GM21717 (cell line): Measurements from ENCODE around the gene C14orf119.

Experiments used
- ATAC-seq: cut with Tn5 transposase; IDR thresholded peaks from one replicate; pipeline ENCODE4 v1.9.1; 2021; ENCODE audit warnings: mild to moderate bottlenecking, moderate library complexity; ENCODE audit not compliant: unreplicated experiment

C14orf119 gene

DNA sequence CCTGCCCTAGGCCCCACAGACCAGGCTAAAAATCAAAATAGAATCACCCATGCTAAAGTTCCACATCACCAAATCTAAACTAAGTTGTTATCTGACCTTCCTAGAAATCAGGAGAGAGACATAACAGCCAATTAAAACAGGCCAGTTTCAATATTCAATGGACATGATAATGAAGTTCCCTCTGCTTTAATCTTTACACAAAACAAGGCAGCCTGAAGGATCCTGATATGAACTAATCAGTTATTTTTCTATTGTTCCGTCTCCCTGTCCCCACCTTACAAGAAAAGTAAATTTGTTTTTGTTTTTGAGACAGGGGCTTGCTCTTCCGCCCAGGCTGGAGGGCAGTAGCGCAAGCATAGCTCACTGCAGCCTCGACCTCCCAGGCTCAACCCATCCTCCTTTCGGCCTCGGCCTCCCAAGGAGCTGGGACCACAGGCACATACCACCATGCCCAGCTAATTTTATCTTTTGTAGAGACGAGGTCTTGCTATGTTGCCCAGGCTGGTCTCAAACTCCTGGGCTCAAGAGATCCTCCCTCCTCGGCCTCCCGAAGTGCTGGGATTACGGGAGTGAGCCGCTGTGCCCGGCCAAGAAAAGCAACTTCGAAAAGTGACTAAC is 29.1 kb downstream of the C14orf119 start:
- no peak for ATAC-seq

DNA sequence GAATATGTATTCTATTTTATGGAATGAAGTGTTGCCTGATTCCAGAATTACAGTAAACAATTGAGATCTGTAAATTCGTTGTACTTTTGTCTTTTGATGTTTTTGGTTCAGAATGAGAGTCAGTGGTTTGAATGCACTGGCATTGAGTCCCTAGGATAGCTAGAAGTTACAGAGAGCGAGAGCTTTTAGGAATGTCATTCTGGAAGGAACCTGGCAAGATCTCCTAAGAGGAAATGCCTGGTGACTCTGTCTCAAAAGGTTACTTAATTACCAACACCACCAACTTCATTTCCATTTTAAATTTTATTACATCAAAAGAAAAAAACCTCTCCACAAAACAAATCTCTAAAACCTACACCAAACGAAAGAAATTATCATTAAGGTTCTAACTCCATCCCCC is 29.7 kb downstream of the C14orf119 start:
- no peak for ATAC-seq

DNA sequence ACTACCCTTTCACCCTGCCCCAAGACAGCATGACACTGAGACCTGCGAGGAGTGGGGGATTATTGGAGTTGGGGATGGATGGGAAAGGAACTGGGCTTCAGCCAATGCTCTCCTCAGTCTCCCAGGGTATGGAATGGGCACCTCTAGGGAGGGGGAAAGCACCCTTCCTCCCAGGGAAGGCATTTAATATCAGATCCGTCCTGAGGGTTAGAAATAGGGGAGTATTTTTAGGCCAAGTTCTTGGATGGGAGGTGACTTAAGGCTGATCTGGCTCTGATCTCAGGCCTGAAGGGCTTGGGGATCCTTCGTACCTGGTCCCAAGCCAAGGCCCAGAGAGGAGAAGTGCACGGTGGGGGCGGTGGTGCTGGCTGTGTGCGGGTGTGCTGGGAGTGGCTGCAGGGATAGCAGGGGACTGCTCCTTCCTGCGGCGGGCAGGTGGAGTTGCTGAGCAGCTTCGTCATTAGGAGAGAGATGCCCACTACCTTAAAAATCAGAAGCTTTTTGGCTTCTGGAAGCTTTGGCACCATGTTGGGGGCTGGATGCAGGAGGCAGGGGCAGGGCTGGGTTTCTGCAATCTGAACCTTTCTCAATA is 30.7 kb downstream of the C14orf119 start:
- ATAC-seq = no peak

DNA sequence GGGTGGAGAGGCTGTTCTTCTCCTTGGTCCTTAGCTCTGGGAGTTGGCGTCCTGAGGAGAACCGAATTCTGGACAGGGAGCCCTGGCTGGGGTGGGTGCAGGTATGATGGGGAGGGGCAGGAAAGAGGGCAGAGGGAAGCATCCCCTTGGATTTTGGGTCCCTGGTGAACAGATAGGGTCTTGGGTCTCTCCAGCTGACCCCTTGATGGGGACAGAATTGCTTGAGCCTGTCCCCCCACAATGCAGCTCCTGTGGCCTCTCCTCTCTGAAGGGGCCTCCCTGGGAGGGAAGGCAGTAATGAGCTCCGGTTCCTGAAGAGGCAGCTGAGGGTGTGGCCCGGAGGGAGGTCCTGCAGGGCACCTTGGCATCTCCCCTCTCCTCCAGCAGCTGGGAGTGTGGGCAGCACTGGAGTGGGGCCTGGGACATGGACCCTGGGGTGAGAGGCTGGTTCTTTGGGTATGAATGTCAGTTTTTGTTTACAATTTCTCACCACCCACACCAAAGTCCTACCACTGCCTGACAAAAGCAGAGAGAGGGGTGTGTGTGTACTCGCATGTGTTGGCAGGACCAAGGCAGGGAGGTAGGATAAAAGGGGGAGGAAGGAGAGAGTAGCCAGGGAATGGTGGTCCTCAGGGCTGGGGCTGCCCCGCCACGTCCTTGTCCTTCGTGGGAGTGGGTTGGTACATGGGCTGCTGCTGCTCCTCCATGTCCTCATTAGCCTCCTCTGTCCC is 31.4 kb downstream of the C14orf119 start:
- ATAC-seq = no peak

DNA sequence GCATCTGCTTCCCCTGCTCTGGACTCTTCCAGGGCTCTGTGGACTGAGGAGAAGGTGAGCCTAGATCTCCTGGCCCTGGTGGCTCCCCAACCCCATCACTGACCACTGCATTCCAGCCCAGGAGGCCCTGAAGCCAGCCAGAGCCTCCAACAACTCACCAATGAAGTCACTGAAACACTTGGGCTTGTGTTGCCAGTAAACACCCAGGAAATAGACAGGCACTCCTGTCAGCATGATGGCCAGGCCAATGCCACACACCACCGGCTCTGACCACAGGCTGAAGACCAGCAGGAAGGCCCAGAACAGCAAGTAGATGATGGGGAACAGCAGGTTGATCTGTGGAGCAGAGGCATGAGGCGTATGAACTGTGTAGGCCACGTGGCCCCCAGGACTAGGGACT is 32.6 kb downstream of the C14orf119 start:
- ATAC-seq = no peak

DNA sequence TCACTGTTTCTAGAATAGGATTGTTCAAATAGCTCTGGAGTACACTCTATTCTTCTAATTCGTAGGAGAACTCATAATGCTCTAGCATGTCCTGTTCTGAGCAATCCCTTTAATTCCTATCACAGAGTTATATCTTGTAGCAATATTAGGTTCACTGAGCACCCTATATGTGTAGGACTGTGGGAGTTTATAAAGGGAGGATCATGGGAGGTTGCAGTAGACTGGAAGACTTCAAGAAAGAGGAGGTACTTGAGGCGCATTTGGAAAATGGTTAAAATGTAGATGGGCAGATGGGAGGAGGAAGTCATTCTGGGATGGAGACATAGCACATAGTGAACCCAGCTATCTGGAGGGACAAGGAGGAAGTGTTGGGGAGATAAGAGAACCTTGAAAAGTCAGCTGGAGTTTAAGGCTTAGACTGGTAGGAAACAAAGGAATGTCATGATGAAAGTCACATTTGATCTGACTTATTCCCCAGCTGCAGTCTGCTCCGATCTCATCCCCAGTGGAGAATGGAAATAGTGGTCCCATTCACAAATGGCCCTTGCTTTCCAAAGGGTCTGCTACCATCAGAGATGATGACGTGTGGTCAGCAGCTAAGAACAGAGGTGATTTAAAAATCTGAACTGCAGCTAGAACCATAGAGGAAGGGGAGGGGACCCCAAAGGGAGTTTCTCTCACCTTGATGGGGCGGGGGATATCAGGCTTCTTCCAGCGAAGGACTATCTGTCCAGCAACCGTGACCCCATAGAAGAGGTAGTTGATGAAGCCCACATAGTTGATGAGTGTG is 33.9 kb downstream of the C14orf119 start:
- no peak for ATAC-seq

DNA sequence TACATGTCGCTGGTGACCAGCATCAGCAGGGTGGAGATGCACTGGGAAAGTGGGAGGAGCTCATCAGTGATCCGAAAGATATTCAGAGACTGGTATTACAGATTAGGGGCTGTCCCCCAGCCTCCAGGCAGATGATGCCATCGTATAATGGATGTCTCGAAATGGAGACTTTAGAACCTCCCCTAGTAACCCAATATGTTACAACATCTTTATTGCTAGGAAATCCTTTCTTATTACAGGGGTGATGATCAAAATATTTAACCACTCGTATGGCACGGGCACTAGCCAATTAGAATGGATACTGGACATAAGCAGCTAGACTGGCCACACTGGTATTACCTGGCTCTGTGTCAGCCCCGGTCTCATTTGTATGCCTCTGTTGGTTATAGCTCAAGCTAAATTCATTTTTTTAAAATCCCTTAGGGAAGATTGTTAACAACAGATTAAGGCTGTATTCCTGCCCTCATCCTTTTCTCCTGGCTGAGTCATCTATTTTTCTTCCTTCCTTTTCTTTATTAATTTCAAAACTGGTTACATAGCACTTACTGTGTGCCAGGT is 34.5 kb downstream of the C14orf119 start:
- ATAC-seq = no peak

DNA sequence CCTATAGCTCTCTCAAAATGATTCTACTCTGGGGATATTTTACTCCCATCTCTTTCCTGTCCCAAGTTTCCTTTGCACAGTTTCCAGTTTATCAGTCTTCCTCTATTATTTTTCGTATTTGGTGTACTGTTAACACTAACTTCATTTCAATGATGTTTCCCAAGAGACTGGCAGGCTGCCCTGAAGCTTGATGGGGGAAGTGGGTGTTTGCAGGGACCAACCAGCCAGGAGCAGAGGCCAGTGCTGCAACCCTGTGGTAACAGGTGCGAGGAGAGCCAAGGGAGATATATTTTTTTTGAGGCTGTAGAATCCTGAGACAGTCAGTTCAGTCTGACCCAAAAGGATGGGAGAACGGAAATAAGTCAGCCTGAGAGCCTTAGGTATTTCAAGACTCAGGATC is 35.6 kb downstream of the C14orf119 start:
- no peak for ATAC-seq

DNA sequence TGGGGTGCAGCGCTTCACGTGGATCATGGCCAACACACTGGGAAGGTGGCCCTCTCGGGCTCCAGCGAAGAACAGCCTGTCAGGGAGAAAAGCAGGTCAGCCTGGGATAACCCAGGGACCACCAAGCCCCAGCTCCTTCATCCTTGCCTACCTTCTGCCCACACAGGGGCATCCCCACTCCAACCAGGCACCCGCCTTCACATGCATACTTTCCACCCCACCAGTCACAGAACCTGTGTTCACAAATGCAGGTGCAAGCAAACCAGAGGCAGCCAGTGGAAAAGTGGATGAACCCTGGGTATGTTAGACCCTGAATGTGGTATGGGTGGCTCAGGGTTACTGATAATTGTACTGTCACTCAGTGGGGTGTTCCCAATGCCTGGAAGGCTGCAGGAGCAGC is 36.2 kb downstream of the C14orf119 start:
- no peak for ATAC-seq

DNA sequence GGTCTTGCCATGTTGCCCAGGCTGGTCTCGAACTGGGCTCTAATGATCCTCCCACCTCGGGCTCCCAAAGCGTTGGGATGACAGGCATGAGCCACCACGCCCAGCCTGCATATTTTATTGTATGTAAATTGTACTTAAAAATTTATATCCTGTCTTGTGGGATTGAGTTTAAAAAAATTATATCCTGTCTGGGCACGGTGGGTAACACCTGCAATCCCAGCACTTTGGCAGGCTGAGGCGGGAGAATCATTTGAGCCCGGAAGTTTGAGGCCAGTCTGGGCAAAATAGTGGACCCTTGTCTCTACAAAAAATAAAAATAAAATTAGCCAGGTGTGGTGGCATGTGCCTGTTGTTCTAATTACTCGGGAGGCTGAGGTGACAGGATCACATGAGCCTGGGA is 37.7 kb downstream of the C14orf119 start:
- no peak for ATAC-seq

DNA sequence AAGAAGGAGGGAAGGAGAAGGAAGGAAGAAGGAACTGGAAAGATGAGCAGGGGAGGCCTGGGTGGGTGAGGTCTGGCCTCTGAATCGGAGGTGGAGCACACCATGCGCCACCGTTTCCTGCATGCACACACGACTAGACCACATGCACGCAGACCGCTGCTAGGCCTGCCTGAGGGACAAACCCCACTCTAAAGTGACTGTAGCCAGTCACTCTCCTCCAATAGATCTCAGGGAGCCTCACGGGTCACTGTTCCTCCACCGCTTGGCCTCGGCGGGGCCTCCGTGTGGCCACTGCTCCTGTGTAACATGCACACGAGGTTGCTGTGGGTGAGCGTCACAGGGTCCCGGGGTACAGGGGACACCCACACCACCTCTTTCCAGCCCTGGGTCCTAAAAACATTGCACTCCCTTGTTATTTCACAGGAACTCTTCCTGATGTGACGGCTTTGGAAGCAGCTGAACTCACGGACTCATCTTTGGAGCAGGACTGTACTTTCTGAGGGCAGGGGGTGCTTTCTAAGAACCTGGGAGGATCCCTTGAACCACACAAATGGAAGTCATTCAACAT is 41.3 kb downstream of the C14orf119 start:
- no peak for ATAC-seq

DNA sequence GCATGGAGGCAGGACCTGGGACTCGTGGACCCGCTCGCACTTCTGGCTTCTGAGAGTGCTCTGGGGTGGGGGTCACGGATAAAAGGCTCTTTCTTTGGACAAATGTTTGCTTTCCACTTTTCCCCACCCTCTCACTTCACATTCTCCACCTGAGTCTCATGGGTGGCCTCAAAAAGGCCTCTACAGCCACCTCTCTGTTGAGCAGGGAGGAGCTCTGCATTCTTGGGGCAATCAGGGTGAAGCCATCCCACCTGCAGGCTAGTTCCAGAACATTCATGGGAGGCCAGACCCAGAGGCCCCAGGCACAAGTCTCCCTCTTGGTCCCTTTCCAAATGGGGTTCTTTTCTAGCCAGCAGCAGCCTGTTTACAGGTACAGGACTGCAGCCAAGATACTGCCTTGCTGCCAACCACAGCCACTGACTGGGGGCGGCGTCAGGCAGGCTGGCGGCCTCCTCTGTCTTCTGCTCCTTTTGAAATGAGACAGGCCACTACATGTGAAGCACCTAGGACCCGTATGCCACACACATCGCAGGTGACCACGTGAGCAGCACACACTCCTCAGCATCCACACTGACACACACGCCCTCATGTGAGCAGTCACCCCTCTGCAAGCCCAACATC is 42.0 kb downstream of the C14orf119 start:
- no peak for ATAC-seq

DNA sequence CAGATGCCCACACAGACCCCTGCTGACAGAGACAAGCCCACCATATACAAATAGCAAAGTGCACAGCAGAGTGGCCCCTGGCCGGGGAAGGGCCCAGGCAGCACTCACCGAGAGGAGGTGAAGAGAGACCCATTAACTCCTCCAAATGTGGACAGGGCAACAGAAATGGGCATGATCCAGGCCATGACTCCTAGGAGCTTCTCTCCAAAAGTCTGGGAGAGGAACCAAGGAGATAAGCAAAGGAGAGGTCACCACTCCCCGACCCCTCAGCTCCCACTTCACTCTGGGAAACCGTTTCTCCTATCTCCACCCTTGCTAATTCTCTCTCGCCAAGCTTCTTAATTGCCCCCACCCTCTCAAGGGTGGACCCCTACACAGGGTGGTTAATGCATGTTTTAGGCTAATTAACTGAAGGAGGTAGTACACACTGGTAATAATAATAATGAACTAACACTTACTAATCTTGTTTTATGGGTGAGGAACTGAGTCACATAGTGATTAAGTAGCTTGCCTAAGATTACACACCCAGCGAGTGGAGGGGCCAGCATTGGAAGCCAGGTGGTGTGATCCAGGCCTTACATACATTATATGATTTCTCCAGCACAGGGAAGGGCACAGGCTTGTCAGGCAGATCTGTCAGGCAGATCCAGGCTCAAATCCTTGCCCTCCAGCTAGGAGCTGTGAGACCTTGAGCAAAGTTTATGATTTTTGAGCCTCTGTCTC is 42.7 kb downstream of the C14orf119 start:
- no peak for ATAC-seq

DNA sequence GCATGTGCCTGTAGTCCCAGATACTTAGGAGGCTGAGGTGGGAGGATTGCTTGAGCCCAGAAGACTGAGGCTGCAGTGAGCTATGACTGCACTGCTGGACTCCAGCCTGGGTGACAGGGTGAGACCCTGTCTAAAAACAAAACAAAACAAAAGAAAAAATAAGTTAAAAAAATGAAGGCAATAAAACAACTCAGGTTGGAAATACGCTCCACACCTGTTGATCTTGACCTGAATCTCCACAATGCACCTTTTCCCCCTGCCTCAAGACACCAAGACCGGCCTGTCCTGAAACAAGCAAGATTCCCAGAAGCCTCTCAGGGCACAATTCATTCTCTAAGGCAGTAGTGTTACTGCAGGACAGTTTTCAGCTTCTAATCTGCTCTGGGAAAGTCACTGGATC is 44.6 kb downstream of the C14orf119 start:
- ATAC-seq = no peak

DNA sequence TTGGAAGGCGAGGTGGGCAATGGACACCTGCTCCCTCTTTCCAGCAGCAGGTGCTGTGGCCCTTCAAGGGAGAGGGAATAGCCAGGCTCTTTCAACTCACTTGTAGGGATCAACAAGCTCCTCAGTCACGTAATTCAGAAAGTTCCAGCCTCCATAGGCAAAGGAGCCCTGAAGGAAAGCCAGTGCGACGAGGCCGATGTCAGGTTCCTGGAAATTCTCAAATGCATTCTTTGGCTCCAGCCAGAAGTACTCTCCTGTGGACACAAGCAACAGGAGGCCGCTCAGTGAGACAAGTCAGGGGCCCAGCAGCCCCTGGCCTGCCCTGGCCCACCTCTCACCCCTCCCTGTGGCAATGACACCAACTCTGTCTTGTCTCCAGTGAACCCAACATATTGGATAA is 45.1 kb downstream of the C14orf119 start:
- ATAC-seq = no peak

DNA sequence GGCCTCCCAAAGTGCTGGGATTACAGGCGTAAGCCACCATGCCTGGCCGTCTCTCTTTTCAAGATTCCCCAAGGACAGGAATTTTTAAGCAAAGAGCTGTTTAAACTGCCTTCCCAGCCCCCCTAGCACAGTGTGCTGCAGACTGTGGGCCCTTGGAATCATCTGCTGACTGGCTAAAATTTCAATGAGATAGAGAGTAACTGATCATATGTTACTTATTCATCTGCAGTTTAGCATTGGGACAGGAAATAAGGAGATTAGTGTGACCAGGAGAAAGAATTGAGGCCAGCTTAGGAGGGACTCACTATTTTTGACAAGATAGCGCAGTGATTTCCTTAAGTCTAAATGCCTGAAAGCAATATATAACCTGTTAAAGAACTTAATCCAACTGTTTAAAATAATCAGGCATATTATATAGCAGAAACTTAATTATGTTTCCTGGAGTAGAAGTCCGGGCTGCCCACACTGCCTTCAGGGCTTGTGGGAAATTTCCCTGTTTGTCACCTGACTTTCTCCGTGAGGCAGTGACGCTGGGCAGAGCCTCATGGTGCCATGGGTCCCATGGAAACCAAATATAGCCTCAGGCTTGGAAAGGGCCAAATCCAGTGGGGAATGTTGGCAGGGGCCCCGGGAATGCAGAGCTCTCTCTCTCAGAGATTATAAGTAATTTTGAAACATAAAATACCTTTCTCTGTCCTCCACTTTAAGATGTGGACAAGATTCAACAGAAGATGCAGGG is 46.6 kb downstream of the C14orf119 start:
- ATAC-seq = no peak

DNA sequence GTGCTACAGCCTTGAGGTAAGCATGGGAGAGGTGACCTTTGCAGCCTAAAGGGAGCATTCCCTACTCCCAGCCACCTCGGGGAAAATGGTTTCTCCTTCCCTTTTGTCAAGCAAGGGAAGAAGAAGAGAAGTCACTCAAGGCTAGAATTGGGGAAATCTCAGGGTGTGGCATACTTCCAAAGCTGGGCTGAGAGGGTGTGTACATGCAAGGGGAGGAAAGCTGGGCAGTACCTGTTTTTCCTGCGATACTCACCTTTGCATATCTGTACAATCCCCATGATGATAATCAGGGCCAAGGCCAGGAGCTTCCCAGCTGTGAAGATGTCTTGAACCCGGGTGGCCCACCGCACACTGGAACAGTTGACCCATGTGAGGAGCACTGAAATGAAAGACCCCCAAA is 47.5 kb downstream of the C14orf119 start:
- ATAC-seq = no peak

DNA sequence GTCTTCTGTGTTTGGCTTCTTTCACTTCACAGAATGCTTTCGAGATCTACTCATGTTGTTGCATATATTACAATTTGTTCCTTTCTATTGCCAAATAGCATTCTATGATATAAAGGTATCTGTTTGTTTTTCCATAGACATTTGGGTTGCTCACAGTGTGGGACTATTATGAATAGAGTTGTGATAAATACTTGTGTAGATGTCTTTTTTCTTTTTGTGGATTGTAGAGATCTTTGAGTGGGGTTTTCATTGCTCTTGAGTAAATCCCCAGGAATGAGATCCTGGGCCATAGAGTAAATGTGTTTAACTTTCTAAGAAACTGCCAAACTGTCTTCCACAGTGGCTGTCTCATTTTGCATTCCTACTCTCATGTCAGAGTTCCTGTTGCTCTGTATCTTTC is 48.6 kb downstream of the C14orf119 start:
- ATAC-seq = no peak

DNA sequence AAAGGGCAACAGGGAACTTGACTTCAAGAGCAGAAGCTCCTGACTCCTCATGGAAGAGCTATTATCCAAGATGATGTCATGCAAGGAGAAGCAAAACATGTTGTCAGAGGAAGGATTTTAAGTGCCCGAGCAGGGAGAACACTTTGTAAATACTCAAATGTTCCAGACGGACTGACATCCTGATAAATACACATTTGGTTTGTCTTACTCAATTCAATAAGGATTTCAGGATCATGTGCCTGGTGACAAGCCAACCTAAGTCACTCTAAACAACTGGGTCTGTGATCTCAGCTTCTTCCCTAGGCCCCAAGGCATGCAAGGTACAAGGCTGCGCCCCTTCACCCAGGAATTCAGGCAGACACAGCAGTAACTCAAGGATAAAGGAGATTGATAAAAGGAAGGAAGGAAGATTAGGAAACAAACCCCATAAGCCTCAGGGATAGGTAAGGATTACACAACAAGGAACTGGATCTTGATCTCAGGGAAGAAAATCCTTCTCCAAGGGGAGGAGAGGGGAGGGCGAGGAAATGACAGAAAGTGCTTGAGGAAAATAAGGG is 50.6 kb downstream of the C14orf119 start:
- no peak for ATAC-seq
